Lower lobe of right lung (tissue), 2 donors: Measurements from ENCODE around the gene KMT2B. TPM values are rescaled to one million over a fixed set of nuclear protein-coding genes. Genes with fewer than 3 reads are reported as not detected.
A peak's percentile ranks its signal among the peaks of the same experiment; 100 is the strongest.
"Not testable (repeated sequence)": the region's sequence is repeated elsewhere in the genome, so short reads cannot be mapped to it uniquely, and the experiment has no call there.

Experiments used
- ATAC-seq, 2 donors: fragments of 200-7000 bp; cut with Tn5 transposase; one replicate each; pipeline ENCODE4 v1.9.1; 2020 to 2022; ENCODE audit warnings: mild to moderate bottlenecking in 2 of 2, moderate library complexity in 2 of 2
- DNase-seq: peaks from one replicate; pipeline ENCODE4 v3.0.0-alpha.2; 2020
- H3K27ac ChIP-seq: fragments of 200-600 bp; one replicate; pipeline ENCODE4 v1.8.0; 2022
- H3K27me3 ChIP-seq: fragments of 200-600 bp; one replicate; pipeline ENCODE4 v1.8.0; 2022; ENCODE audit warnings: low read depth
- H3K36me3 ChIP-seq: fragments of 200-600 bp; one replicate; pipeline ENCODE4 v1.8.0; 2022; ENCODE audit warnings: mild to moderate bottlenecking
- H3K4me1 ChIP-seq: fragments of 200-600 bp; one replicate; pipeline ENCODE4 v1.8.0; 2022
- H3K4me3 ChIP-seq: fragments of 200-600 bp; one replicate; pipeline ENCODE4 v1.8.0; 2022; ENCODE audit warnings: mild to moderate bottlenecking
- H3K9me3 ChIP-seq: fragments of 200-600 bp; one replicate; pipeline ENCODE4 v1.8.0; 2022
- intact Hi-C: fragments of 100-400 bp; cut with DNase I; formaldehyde crosslinking; loops from one replicate; pipeline ENCODE4 v1.11.0; 2022
- total RNA-seq: library from RNA; stranded (reverse); fragmentation: NEBNext Ultra II Directional; extraction: Animal tissue kit (Norgen Biotek cat#: 25700); gene quantifications from one replicate; pipeline ENCODE4 v1.2.1, GENCODE V29; 2021
- TF ChIP-seq, protein P1 (sequence below): fragments of 200-600 bp; IDR thresholded peaks from one replicate; pipeline ENCODE4 v1.8.0; 2022; ENCODE audit warnings: antibody characterized with exemption, mild to moderate bottlenecking
- donor health status: DM: no; HTN: yes; CAD: no; lungs with severe emphysema.

Gene KMT2B
- total RNA-seq, 1 donor from 2014 or later = 37.2 TPM

DNA sequence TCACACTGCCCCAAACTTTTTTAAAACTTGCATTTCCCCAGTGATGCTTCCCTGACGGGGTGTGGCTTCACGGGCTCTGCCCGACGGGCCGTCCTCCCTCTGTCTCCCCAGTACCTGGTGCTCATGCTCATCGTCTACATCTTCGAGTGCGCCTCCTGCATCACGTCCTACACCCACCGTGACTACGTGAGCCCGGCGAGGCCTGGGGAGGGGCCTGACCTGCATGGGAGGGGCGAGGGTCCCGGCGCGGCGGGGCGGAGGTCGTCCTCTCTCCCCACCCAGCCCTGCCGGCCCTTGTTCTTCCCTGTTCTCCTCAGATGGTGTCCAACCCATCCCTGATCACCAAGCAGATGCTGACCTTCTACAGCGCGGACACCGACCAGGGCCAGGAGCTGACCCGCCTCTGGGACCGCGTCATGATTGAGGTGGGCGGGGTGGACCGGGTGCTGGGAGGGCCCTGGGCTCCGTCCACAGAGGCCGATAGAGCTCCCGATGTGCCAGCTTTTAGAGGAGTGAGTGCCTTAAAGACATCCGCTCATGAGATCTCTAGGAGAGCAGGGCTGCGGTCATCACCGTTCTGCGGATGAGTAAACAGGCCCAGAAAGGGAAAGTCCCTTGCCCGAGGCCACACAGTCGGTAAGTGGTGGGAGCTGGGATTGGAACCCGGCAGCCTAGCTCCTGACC is 44.5 kb upstream of the KMT2B start:
- peak overlapping the region; percentile 42 for H3K4me3 ChIP-seq
- no peaks in the 10 kb centered on the region for H3K9me3 ChIP-seq
- H3K27me3 ChIP-seq = peaks cover 42% of the 10 kb centered on the region
- ATAC-seq (peak; percentile 82), DNase-seq (no peak)
- no peaks in the 10 kb centered on the region for H3K36me3 ChIP-seq
- H3K27ac ChIP-seq = no peak overlapping the region
- TF ChIP-seq, protein P1, sequence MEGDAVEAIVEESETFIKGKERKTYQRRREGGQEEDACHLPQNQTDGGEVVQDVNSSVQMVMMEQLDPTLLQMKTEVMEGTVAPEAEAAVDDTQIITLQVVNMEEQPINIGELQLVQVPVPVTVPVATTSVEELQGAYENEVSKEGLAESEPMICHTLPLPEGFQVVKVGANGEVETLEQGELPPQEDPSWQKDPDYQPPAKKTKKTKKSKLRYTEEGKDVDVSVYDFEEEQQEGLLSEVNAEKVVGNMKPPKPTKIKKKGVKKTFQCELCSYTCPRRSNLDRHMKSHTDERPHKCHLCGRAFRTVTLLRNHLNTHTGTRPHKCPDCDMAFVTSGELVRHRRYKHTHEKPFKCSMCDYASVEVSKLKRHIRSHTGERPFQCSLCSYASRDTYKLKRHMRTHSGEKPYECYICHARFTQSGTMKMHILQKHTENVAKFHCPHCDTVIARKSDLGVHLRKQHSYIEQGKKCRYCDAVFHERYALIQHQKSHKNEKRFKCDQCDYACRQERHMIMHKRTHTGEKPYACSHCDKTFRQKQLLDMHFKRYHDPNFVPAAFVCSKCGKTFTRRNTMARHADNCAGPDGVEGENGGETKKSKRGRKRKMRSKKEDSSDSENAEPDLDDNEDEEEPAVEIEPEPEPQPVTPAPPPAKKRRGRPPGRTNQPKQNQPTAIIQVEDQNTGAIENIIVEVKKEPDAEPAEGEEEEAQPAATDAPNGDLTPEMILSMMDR = no peak
- H3K4me1 ChIP-seq = peaks cover 7% of the 10 kb centered on the region
- intact Hi-C loops = no loop called here

DNA sequence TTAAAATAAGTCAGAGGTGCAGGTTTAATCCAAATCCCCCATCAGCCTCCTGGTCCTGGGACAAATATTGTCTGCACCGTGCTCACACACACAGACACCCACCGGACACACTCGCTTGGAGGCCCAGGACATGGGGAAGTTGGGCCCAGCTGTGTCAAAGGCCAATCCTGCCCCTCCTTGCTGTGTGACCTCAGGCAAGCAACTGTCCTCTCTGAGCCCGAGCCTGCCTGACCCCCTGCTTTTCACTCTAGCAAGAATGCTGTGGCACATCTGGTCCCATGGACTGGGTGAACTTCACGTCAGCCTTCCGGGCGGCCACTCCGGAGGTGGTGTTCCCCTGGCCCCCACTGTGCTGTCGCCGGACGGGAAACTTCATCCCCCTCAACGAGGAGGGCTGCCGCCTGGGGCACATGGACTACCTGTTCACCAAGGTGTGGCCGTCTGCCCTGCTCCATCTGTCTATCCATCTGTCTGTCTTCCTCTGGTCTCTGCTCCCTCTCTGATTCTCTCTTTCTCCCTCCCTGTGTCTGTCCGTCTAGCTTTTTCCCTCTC is 42.1 kb upstream of the KMT2B start:
- TF ChIP-seq, protein P1 = no peak
- no peak for DNase-seq
- intact Hi-C loops = no loop called here
- Histone ChIP-seq H3K36me3 (no peaks in the 10 kb centered on the region), H3K27me3 (peaks cover 42% of the 10 kb centered on the region), H3K4me1 (peaks cover 7% of the 10 kb centered on the region), H3K27ac (no peak overlapping the region), H3K4me3 (no peak overlapping the region), H3K9me3 (no peaks in the 10 kb centered on the region)
- no peak for ATAC-seq

DNA sequence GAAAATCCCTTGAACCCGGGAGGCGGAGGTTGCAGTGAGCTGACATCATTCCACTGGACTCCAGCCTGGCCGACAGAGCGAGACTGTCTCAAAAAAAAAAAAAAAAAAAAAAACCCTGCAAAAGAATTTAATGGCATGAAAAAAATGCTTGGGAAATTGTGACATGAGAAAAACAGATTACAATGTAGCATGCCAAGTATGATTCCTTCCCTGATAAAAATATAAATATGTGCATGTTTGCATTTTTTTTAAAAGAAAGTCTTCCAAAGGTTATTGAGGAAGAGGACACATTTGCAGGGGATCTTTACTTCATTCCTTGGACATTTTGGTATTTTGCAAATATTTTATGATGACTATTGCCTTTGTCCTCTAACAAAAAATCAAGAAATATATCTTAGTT is 28.0 kb upstream of the KMT2B start:
- intact Hi-C loops = no loop called here
- Histone ChIP-seq H3K4me1 (no peaks in the 10 kb centered on the region), H3K27ac (no peak overlapping the region), H3K4me3 (no peak overlapping the region), H3K36me3 (no peaks in the 10 kb centered on the region), H3K9me3 (no peaks in the 10 kb centered on the region), H3K27me3 (no peaks in the 10 kb centered on the region)
- TF ChIP-seq, protein P1 = no peak
- DNase-seq = no peak
- ATAC-seq = no peak

DNA sequence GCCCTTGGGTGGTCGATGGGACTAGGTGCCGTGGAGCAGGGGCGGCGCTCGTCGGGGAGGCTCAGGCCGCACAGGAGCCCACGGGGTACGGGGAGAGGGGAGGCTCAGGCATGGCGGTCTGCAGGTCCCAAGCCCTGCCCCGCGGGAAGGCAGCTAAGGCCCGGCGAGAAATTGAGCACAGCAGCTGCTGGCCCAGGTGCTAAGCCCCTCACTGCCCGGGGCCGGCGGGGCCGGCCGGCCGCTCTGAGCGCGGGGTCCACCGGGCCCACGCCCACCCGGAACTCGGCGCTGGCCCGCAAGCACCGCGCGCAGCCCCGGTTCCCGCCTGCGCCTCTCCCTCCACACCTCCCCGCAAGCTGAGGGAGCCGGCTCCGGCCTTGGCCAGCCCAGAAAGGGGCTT is 26.7 kb upstream of the KMT2B start:
- H3K9me3 ChIP-seq, intact Hi-C loops, H3K27ac ChIP-seq, H3K4me1 ChIP-seq, H3K27me3 ChIP-seq, ATAC-seq, H3K4me3 ChIP-seq, H3K36me3 ChIP-seq, DNase-seq: not testable (repeated sequence)

DNA sequence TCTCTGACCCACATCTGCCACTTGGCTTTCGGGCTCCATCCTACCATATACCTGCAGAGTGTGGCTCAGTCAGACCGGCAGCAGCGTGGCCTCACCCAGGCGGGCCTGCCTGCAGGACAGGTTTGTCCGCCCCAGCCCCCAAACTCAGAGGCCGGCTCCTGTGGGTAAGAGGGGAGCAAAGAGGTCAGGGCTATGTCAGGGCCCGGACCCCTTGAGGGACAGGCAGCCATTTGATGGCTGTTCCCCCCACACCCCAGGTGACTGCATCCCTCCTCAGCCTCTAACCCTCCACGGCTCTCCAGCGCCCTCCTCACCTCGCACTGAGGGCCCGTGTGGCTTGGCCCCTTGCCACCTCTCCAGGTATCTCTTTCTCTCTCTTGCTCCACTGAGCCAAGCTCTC is 25.8 kb upstream of the KMT2B start:
- Histone ChIP-seq H3K9me3 (no peaks in the 10 kb centered on the region), H3K4me3 (no peak overlapping the region), H3K27ac (no peak overlapping the region), H3K4me1 (no peaks in the 10 kb centered on the region), H3K27me3 (no peaks in the 10 kb centered on the region), H3K36me3 (no peaks in the 10 kb centered on the region)
- intact Hi-C loops = no loop called here
- DNase-seq = no peak
- TF ChIP-seq, protein P1 = no peak
- no peak for ATAC-seq

DNA sequence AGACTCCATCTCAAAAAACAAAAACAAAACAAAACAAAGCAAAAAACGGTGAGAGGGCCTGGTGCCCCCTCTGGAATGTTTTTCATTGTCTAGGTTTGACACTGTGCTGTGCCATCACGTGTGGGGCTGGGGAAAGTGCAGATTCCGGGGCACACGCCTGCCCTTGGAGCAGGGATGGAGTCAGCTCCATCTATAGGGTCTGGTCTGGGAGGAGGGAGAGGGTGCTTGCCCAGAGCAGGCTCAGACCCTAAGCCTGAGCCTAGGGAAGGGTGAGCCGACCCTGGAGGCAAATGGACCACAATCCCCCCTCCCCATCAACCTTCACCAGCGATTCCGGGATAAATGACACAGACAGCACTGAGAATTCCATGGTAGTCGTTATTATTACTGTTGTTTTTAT is 24.4 kb upstream of the KMT2B start:
- no peak overlapping the region for H3K4me3 ChIP-seq
- intact Hi-C loops = no loop called here
- ATAC-seq = peak; percentile 4 to 16

More for the DNA sequence above, 24.4 kb upstream of the KMT2B start:
- no peaks in the 10 kb centered on the region for H3K4me1 ChIP-seq
- TF ChIP-seq, protein P1 = no peak
- H3K27me3 ChIP-seq = no peaks in the 10 kb centered on the region
- no peak for DNase-seq
- H3K9me3 ChIP-seq = no peaks in the 10 kb centered on the region
- H3K27ac ChIP-seq = no peak overlapping the region
- H3K36me3 ChIP-seq = no peaks in the 10 kb centered on the region
